GM18868 (cell line): Measurements from ENCODE around the gene SF3B4.
A peak's percentile ranks its signal among the peaks of the same experiment; 100 is the strongest.

ENCODE experiments used
- ATAC-seq: cut with Tn5 transposase; IDR thresholded peaks from one replicate; pipeline ENCODE4 v1.9.1; 2021; ENCODE audit warnings: mild to moderate bottlenecking, moderate library complexity; ENCODE audit not compliant: unreplicated experiment

The SF3B4 gene

DNA sequence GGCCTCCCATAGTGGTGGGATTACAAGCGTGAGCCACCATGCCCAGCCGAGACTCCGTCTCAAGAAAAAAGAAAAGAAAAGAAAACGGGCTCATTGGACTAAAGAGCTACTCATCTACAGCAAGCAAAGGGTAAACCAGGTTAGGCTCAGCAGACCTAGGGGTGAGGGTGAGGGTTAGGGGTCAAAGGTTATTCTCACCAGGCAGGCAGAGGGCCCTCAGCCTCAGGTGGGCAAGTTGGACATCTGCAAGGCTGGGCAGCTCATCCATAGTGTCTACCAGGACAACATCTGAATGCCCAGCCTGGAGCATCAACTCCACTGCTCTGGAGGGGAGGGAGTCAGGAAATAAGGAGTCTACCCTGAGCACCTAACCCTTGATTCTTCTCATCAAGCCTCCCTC lies 5.6 kb upstream of the SF3B4 start:
- no peak for ATAC-seq

DNA sequence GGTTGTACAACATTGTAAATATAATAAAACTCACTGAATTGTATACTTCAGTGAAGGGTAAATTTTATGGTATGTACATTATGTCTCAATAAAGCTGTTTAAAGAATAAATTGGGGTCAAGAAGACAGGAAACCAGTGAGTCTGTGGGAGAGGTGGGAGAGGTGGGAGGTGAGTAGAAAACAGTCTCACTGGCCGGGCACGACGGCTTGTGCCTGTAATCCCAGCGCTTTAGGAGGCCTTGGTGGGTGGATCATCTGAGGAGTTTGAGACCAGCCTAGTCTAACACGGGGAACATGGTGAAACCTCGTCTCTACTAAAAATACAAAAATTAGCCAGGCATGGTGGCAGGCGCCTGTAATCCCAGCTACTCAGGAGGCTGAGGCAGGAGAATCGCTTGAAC lies 4.9 kb upstream of the SF3B4 start:
- ATAC-seq, result no peak

DNA sequence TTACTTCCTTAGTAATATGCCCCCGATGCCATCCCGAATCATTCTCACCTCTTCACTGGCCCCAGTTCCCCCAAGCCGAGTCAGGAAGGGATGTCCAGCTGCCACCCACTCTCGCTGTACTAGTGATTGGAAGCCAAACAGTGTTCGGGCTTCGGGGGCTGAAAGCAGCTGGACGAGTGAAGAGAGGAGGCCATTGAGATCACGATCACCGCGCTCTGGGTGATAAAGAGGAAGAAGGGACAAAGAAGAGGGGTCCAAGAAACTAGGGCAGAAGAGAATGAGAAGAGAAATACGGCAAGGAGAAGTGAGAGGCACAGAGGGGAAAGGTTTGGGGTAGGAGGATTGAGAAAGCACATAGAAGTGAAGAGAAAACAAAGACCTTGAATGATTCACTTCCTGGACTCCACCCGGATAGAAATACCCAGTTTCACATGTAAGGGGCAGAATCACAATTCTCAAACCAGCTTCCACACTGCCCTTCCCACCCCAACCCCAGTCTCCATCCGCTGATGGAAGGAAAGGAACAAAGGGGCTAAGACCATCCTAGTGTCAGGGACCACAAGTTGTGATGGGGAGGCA lies 3.7 kb upstream of the SF3B4 start:
- ATAC-seq, result no peak

DNA sequence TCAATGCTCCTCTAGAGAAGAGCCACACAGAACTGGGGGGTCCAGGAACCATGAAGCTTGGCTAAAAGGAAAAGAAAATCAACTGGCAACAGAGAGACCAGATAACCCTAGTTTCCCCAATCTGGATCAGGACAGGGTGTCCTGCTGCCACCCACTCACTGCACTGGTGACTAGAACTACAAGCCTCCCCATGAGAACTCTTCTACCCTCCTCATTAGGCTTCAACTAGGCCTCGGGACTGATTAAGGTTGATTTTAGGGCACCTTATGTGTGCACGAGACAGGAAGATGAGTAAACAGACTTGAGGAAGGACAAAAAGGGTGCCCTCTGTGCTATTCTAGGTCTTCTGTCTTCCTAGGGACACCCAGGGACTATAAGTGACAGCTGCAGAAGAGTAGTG lies 2.3 kb upstream of the SF3B4 start:
- ATAC-seq, result no peak

DNA sequence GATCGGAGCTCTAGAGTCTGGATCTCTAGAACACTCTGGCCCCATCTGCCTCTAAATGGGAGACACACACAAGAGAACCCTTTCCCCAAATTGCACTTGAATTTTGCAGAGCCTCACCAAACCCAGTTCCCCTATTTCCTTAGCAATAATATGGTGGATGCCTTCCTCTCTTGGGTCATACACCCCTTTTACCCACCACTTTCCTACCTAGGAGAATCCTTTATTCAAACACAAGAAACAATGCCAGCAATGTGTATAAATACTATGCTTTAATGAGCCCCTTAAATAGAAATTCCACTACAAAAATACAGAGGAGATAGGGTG lies 760 bp upstream of the SF3B4 start:
- no peak for ATAC-seq

DNA sequence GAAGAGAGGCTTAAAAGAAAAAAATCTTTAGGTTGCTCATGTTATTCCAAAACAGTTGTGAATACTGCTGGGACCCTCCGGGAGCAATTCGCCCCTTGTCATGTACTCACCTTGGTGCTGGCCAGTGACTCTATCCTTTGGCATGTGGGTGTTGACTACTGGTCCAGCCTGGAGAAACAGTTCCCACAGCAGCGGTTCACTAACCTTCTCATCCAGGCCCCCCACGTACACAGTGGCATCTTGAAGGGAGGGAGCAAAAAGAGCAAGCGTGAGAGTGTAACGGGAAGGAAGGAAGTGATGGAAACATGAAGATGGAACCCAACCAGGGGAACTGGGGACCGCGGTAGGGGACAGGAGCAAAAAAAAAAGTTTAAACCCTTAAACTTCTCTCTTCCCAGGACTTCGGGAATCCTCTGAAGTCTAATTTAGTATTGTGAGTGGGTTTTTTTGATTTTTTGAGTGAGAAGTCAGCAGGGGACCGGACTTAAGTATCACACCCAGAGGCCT lies 494 bp downstream of the SF3B4 start:
- ATAC-seq, result no peak

DNA sequence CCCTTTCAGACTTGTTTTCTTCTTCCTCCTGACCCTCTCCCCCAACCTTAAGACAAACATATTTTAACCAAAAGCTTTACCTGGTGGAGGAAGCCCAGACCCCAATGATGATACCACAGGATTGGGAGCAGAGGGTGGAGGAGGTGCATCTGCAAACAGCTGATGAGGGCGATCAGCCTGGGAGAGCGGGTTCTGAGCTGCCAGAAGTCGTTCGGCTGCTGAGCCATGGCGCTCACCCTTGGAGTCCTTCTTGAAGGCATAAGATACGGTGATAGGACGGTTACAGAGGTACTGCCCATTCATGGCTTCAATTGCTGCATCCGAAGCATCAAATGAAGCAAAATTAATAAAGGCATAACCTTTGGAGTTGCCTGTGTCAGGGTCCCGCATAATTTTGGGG lies 1.3 kb downstream of the SF3B4 start:
- ATAC-seq, result no peak

DNA sequence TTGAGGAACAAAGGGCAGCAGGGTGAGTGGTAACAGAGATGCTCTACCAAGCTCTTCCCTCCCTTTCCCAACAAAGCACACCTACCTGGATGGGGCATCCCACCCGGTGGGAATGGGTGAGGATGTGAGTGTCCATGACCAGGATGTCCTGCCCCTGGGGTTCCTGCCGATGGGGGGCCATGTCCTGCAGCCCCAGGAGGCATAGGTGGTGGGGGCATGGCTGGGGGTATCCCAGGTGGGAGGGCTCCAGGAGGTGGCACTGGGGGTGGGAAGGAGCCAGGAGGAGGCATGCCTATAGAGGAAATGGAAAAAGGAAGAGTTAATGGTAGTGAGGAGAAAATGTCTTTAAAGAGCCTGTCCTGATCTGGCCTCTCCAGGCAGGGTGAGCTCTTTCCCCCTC lies 1.9 kb downstream of the SF3B4 start:
- no peak for ATAC-seq

DNA sequence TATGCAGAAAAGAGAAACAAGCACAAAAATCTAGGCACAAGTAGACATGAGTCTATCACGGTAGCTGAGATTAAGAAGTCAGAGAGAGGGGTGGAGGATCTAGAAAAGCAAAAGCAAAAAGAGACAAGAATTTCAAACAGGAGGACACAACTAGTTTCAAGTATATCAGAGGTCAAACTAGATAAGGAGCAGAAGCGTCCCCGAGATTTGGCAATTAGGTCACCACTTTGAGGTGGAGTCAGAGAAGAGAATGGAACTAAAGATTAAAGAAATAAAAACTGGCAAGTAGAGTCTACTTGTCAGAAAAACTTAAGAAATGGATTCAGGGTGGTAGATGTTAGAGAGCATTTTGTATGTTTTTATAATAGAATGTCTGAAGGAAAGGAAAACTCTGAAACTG lies 2.3 kb downstream of the SF3B4 start:
- no peak for ATAC-seq

DNA sequence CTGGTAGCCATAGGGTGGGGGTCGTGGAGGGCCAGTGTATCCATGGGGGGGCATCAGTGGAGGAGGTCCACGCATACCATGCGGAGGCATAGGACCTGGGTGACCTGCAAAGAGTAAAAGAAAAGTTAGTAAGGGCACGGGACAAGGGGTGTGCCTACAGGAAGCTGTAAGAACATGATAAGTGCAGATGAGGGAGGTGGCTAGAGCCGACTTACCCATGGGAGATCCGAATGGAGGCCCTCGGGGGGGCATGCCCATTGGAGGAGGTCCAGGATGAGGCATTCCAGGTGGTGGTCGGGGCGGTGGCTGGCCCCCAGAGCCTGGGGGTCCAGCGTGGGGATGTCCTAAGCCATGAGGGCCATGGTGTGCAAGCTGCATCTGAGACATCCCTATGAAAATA lies 4.0 kb downstream of the SF3B4 start:
- no peak for ATAC-seq

DNA sequence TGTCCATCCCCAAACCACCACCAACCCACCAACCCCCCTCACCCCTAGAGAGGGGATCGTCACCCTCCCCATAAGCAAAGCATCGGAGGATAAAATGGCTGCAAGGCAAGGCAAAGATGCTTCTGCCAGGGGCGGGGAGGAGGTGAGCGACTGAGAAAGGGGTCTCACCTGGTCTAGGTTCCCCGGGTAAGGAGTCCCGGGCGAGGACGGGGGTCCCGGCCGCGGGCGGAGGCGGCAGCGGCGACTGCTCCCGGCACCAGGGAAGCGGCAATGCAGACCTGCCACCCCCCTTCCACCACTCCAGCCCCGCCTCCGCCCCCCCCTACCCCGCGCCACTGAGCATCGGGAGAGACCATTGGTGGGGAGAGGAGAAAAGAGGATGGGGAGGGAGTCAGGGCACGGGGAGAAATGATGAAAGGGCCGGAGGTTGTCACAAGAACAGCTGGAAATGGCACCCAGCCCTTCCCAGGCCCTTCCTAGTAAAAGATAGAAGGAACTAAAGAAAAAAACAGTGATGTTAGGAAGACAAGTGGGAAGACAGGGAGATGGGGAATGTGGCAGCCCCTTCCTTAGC lies 9.9 kb downstream of the SF3B4 start, which contains the start of gene SV2A:
TSS of gene SV2A (minus strand) at position 274 of the 574 bp plus-strand sequence. CDS start 4,004 bp downstream, outside the sequence.
- no peak for ATAC-seq

DNA sequence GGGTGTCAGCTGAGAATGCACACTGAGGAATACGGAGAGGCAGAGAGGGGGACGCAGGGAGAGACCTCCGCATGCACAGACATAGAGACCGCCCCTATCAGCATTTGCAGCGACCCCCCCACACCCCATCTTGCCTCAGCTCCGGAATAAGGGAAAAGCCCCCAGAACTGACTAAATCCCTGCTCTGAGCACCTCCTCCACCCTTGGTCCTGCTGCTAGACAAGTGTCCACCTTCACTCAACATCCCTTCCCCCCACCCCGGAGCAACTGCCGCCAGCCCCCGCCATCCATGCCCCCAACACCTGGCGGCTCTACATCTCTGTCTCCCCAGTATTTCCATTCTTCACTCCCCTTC lies 10.7 kb downstream of the SF3B4 start:
- no peak for ATAC-seq

DNA sequence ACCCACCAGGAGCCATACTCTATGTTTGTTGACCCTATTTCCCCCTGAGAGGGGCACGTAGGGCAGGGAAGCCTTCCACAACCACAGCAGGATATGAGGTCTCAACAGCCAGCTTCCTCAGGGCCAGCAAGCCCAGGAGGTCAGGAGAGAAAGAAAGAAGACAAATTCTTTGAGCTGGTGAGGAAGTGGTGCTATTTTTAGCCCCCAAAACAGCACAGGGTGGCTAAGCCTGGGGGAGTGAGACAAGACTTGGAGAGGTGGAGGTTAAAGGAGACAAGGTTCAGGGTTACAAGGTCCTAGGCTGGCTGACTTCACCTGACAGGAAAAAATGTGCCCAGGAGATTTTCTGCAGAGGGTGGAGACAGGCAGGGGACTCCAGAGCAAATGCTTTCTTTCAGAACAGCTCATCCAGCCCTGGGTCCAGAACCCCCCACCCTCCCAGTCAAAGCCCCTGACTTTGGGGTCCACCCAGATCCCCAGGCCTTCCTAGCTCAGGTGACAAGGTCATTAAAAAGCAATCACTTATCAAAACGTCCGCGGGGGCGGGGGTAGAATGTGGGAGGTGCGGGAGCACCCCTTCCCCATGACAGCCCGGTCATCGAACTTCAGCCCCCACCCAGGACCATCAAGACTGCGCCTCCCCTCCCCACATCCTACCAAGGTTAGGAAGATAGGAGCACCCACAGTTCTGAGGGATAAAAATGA lies 11.3 kb downstream of the SF3B4 start:
- no peak for ATAC-seq

DNA sequence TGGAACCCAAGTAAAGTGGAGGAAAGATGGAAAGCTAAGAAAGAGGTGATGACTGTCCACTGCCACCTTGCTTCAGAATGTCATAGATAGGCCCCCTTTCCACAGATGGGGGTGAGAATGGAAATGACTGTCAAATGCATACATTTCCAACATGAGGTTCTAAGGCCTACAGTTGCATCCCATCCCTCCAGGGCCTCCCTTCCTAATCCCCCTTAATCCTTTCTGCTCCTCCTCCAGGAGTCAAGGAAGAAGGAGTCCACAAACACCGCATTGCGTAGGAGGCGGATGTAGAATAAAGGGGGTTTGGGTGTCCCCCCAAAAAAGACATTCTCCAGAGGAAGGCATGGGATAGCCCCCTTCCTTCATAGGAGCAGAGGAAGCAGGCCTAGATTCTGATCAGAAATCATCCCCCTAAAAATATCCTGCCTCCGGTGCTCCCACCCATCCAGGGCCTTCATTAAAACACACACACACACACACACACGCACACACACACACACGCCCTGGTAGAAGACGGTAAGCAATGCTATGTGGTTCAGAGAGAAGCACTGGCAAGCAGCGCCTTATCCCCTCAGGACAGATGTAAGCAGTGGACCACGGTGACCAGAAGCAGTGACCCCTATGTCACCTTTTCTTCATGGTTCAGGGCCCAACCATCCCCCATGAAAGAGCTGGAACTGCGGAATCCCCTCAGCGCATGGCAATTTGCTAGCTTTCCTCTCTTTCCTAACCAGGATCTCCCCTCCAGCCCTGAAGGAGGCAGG lies 12.0 kb downstream of the SF3B4 start:
- ATAC-seq, result no peak

DNA sequence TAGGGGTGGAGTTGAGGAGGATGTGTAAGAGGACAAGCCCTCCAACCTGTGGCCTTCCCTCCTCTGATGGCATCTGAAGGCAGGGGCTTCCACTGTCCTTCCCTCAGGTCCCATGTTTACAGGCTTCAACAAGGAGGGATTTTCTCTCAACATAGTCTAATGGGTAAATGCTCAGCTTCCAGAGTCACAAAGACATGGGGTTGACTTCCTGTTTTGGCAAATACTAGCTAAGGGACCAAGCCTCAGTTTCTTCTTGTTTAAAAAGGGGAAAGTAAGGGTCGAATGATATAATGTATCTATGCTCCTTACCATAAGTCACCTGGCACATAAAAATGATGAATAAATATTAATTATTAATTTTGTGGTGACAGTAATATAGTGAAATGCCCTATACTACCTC lies 13.1 kb downstream of the SF3B4 start:
- no peak for ATAC-seq

DNA sequence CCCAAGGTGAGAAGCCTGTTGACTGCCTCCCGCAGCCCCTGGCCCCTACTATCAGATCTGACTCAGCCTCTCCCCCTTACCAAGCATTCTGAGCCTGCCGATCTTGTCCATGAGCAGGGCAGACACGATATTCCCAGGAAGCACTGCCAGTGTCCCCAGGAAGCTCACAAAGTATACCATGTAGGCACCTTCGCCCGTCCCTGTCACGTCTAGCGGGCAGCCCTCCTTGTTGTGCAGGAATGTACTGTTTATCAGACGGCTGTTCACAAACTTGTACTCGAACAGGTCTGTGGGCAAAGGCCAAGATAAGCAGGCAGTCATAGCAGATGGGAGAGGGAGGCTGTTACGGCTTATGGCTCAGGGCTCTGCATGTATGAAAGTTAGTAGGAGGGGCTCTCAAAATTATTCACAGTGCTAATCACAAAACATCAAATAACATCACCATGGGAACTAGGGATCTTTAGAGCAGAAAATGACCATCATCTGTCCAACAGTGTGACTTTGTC lies 21.0 kb downstream of the SF3B4 start:
- no peak for ATAC-seq

DNA sequence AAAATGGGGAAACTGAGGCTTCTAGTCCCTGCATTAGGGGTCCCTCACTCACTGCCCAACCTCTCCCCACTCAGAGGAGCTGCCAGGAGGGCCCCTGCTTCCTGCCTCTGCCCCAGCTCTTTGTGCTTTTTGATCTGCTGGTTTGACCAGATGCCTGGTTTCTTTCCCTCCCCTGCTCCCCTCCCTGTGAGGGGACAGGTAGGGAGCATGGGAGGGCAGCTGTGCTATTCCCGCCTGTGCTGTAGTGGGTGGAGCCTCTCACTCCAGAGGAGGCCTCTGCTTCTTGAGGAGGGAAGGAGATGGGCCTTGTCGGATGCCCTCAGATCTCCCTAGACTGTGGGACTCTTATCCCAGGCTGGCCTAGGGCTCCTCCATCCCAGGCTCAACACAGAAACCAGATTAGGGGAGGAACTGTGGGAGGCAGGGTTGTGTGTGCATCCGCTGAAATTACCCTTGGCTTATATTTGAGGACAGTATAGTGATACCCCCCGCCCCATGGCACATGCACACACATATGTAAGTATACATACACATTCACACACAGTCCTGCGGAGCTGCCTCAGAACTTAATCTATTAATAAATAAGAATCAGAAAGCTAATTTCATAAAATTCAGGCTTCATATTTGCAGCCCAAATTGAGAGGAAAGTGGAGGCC lies 23.6 kb downstream of the SF3B4 start:
- no peak for ATAC-seq

DNA sequence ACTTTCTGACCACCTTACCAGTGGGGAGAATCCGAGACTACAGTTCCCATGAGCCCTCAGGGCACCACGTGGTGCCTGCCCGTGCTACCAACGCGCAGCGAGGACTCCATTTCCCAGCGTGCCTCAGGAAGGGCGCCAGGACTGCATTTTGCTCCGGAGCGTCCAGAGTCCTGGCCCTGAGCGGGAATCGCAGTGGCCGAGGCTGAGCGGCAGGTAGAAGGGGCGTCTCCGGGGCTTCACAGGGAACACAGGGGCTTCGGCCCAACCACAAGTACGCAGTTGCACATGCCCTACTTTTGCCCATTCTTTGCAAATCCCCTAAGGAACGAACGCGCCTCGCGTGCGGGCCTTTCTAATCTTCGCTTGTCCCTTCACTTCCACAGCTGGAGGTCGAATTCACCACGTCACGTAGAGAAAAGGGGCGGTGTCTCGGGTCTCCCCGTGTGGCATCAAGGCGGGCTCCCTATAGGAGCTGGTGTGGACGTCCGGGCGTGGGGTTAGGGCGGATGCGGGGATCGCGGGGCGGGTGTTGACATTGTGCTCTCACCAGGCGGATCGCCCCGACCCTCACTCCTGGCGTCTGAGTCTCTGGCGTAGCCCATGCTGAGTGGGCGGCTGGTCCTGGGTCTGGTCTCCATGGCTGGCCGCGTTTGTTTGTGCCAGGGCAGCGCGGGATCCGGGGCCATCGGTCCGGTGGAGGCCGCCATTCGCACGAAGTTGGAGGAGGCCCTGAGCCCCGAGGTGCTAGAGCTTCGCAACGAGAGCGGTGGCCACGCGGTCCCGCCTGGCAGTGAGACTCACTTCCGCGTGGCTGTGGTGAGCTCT lies 27.9 kb downstream of the SF3B4 start, which contains the start of gene BOLA1:
TSS of gene BOLA1 (plus strand) at position 109 of the 825 bp plus-strand sequence. CDS start at position 601, 492 bp downstream.
- peak; percentile 97 for ATAC-seq

DNA sequence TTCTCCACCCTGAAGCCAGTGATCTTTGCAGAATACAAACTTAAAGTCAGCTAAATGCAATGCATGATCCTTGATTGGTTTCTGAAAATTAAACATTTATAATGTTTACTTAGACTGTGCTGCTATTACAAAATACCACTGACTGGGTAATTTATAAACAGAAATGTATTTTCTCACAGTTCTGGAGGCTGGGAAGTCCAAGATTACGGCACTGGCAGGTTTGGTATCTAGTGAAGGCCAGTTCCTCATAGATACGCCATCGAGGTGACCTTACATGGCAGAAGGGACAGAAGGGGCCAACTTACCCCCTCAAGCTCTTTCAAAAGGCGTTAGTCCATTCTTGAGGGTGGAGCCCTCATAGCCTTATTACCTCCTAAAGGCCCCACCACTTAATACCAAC lies 31.0 kb downstream of the SF3B4 start:
- ATAC-seq, result no peak

DNA sequence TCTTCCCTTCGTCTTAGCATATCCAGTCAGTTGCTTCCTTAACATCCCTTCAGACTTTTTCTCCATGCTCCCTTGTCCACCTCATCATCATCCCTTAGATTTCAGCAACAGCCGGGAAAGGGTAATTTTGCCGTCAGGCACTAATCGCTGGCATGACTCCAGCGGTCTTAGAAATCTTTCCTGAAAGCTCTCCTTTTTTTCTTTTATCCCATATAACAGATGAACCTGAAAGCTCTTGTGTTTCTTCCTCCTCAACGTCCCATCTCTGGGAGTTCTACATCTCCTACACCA lies 38.7 kb downstream of the SF3B4 start:
- no peak for ATAC-seq
